HEK293T (cell line): Measurements from ENCODE around the gene SPDL1.
"Not testable (repeated sequence)": the region's sequence is repeated elsewhere in the genome, so short reads cannot be mapped to it uniquely, and the experiment has no call there.

Source experiments
- CTCF ChIA-PET: fragments of 350-600 bp; formaldehyde crosslinking; extraction: SDS; loops from one replicate; lab custom pipeline; 2021; ENCODE audit warnings: antibody characterized with exemption, inconsistent platforms; lab: Yijun Ruan, JAX
- POLR2A ChIA-PET: fragments of 350-600 bp; formaldehyde crosslinking; extraction: SDS; loops from one replicate; lab custom pipeline; 2020; ENCODE audit warnings: antibody characterized with exemption, inconsistent platforms; lab: Yijun Ruan, JAX
- DNase-seq: peaks from one replicate; pipeline ENCODE4 v3.0.0; 2012; ENCODE audit warnings: mixed read lengths; ENCODE audit errors: extremely low spot score
- ARNT ChIP-seq: fragments of 450-650 bp; IDR thresholded peaks from 2 replicates; pipeline ENCODE4 v1.6.1; 2017; ENCODE audit warnings: mild to moderate bottlenecking
- BHLHE40 ChIP-seq: fragments of 450-650 bp; IDR thresholded peaks from 2 replicates; pipeline ENCODE4 v1.6.1; 2016; ENCODE audit warnings: mild to moderate bottlenecking, moderate library complexity, borderline replicate concordance
- CTBP1 ChIP-seq: fragments of 450-650 bp; IDR thresholded peaks from 2 replicates; pipeline ENCODE4 v1.6.1; 2016; ENCODE audit warnings: borderline replicate concordance
- ELF4 ChIP-seq: fragments of 450-650 bp; IDR thresholded peaks from 2 replicates; pipeline ENCODE4 v1.6.1; 2017; ENCODE audit warnings: antibody characterized with exemption
- FOXA1 ChIP-seq: fragments of 450-650 bp; IDR thresholded peaks from 2 replicates; pipeline ENCODE4 v1.6.1; 2016; ENCODE audit warnings: mild to moderate bottlenecking
- FOXK2 ChIP-seq: fragments of 450-650 bp; IDR thresholded peaks from 2 replicates; pipeline ENCODE4 v1.6.1; 2016; ENCODE audit warnings: mild to moderate bottlenecking
- FOXM1 ChIP-seq: fragments of 450-650 bp; IDR thresholded peaks from 2 replicates; pipeline ENCODE4 v1.6.1; 2017; ENCODE audit warnings: mild to moderate bottlenecking, borderline replicate concordance
- HDGF ChIP-seq: fragments of 450-650 bp; IDR thresholded peaks from 2 replicates; pipeline ENCODE4 v1.6.1; 2017; ENCODE audit warnings: antibody characterized with exemption, borderline replicate concordance
- L3MBTL2 ChIP-seq: fragments of 450-650 bp; conservative IDR thresholded peaks from 2 replicates; pipeline ENCODE4 v1.6.1; 2016; ENCODE audit warnings: mild to moderate bottlenecking
- LEF1 ChIP-seq: fragments of 450-650 bp; IDR thresholded peaks from 2 replicates; pipeline ENCODE4 v1.6.1; 2017; ENCODE audit warnings: mild to moderate bottlenecking, borderline replicate concordance
- NFRKB ChIP-seq: fragments of 450-650 bp; IDR thresholded peaks from 2 replicates; pipeline ENCODE4 v1.6.1; 2016; ENCODE audit warnings: mild to moderate bottlenecking, moderate library complexity
- PKNOX1 ChIP-seq: fragments of 450-650 bp; IDR thresholded peaks from 2 replicates; pipeline ENCODE4 v1.6.1; 2016
- SP1 ChIP-seq: fragments of 450-650 bp; IDR thresholded peaks from 2 replicates; pipeline ENCODE4 v1.6.1; 2017
- SUZ12 ChIP-seq: fragments of 450-650 bp; IDR thresholded peaks from 2 replicates; pipeline ENCODE4 v1.6.1; 2016; ENCODE audit warnings: mild to moderate bottlenecking
- TARDBP ChIP-seq: fragments of 450-650 bp; IDR thresholded peaks from 2 replicates; pipeline ENCODE4 v1.6.1; 2016
- ZNF384 ChIP-seq: fragments of 450-650 bp; IDR thresholded peaks from 2 replicates; pipeline ENCODE4 v1.6.1; 2016

SPDL1 gene

GRCh38 chr5:169609716-169610115, 26.1 kb downstream of the SPDL1 start:
- DNase-seq: no peak
- TF ChIP-seq LEF1: no peak
- TF ChIP-seq BHLHE40: no peak
- TF ChIP-seq ZNF384: no peak
- TF ChIP-seq HDGF: no peak
- TF ChIP-seq CTBP1: no peak
- no peak for TF ChIP-seq L3MBTL2
- TF ChIP-seq TARDBP: no peak
- TF ChIP-seq SP1: no peak
- no peak for TF ChIP-seq ELF4
- TF ChIP-seq PKNOX1: no peak
- TF ChIP-seq SUZ12: no peak
- no peak for TF ChIP-seq NFRKB
- TF ChIP-seq FOXK2: no peak
- TF ChIP-seq FOXM1: no peak
- POLR2A ChIA-PET: no interaction called here
- CTCF ChIA-PET: no interaction called here

- POLR2A ChIA-PET: no interaction called here
- no peak for DNase-seq
- TF ChIP-seq L3MBTL2 (no peak), BHLHE40 (no peak), CTBP1 (no peak), NFRKB (no peak), HDGF (no peak), TARDBP (no peak), PKNOX1 (no peak), LEF1 (no peak), FOXM1 (no peak), FOXA1 (no peak), ARNT (no peak), FOXK2 (no peak), ELF4 (no peak), ZNF384 (no peak), SUZ12 (no peak), SP1 (no peak)
- CTCF ChIA-PET: no interaction called here
Measured at GRCh38 chr5:169610606-169611005, 27.0 kb downstream of the SPDL1 start.

GRCh38 chr5:169615561-169615960, 32.0 kb downstream of the SPDL1 start:
- no peak for DNase-seq
- ChIA-PET CTCF (no interaction called here), POLR2A (no interaction called here)
- TF ChIP-seq BHLHE40: no peak
- TF ChIP-seq CTBP1: no peak
- no peak for TF ChIP-seq LEF1
- TF ChIP-seq HDGF: no peak
- TF ChIP-seq SP1: no peak
- TF ChIP-seq FOXA1: no peak
- TF ChIP-seq ARNT: no peak
- TF ChIP-seq TARDBP: no peak
- TF ChIP-seq ELF4: no peak
- no peak for TF ChIP-seq SUZ12
- TF ChIP-seq L3MBTL2: no peak
- no peak for TF ChIP-seq NFRKB

DNA sequence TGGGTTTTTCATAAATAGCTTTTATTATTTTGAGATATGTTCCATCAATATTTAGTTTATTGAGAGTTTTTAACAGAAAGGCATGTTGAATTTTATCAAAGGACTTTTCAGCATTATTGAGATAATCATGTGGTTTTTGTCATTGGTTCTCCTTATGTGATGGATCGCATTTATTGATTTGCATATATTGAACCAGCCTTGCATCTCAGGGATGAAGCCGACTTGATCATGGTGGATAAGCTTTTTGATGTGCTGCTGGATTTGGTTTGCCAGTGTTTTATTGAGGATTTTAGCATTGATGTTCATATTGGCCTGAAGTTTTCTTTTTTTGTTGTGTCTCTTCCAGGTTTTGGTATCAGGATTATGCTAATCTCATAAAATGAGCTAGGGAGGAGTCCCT, 40.7 kb downstream of the SPDL1 start:
- CTCF ChIA-PET, DNase-seq, POLR2A ChIA-PET: not testable (repeated sequence)

GRCh38 chr5:169626779-169627178, 43.2 kb downstream of the SPDL1 start:
- no peak for TF ChIP-seq PKNOX1
- TF ChIP-seq ARNT: no peak
- no peak for TF ChIP-seq L3MBTL2
- no peak for TF ChIP-seq BHLHE40
- no peak for TF ChIP-seq ELF4
- no peak for TF ChIP-seq HDGF
- no peak for TF ChIP-seq FOXK2
- TF ChIP-seq SP1: no peak
- TF ChIP-seq ZNF384: no peak
- TF ChIP-seq FOXM1: no peak
- no peak for TF ChIP-seq CTBP1
- TF ChIP-seq NFRKB: no peak
- TF ChIP-seq SUZ12: no peak
- TF ChIP-seq FOXA1: no peak
- no peak for TF ChIP-seq TARDBP
- TF ChIP-seq LEF1: no peak
- CTCF ChIA-PET: no interaction called here
- no peak for DNase-seq

GRCh38 chr5:169627551-169627950, 44.0 kb downstream of the SPDL1 start:
- CTCF ChIA-PET: no interaction called here
- no peak for DNase-seq
- POLR2A ChIA-PET: no interaction called here
- TF ChIP-seq L3MBTL2 (no peak), FOXK2 (no peak), ELF4 (no peak), ARNT (no peak), SUZ12 (no peak), CTBP1 (no peak), FOXA1 (no peak), BHLHE40 (no peak), PKNOX1 (no peak), HDGF (no peak), NFRKB (no peak), FOXM1 (no peak), SP1 (no peak), LEF1 (no peak), ZNF384 (no peak), TARDBP (no peak)

More at GRCh38 chr5:169626779-169627178, 43.2 kb downstream of the SPDL1 start:
- POLR2A ChIA-PET: no interaction called here
